Keratinocyte (primary cell): ENCODE measurements around the gene LHPP. TPM values are rescaled to one million over a fixed set of nuclear protein-coding genes. Genes with fewer than 3 reads are reported as not detected.

Experiments used
- DNase-seq: peaks from one replicate; pipeline ENCODE4 v3.0.0-alpha.2; 2011; ENCODE audit warnings: low read depth, missing footprints, low spot score
- FAIRE-seq: peaks from 2 replicates; lab custom pipeline; 2011; peaks lifted over from hg19 to GRCh38; lab: Jason Lieb, UNC
- H2AFZ ChIP-seq: 2 replicates; pipeline ENCODE4 v1.6.0; 2012; ENCODE audit warnings: low read length, control low read depth, inconsistent platforms; ENCODE audit not compliant: control insufficient read depth
- H3K27ac ChIP-seq: 2 replicates; pipeline ENCODE4 v1.5.1; 2011; ENCODE audit warnings: low read length; ENCODE audit not compliant: control insufficient read depth, insufficient read depth
- H3K27me3 ChIP-seq: 3 replicates; pipeline ENCODE4 v1.6.0; 2011; ENCODE audit warnings: low read length; ENCODE audit not compliant: control insufficient read depth, insufficient read depth; ENCODE audit errors: extremely low read depth
- H3K36me3 ChIP-seq, 2 experiments: 2 replicates in 1 of 2; 3 replicates in 1 of 2; pipeline ENCODE4 v1.5.1; 2011; ENCODE audit warnings: low read length in 2 of 2, mild to moderate bottlenecking in 1 of 2; ENCODE audit not compliant: control insufficient read depth in 2 of 2, insufficient read depth in 2 of 2; ENCODE audit errors: extremely low read depth in 1 of 2
- H3K4me1 ChIP-seq: 3 replicates; pipeline ENCODE4 v1.5.1; 2011; ENCODE audit warnings: low read length; ENCODE audit not compliant: control insufficient read depth, insufficient read depth; ENCODE audit errors: extremely low read depth
- H3K4me2 ChIP-seq: 3 replicates; pipeline ENCODE4 v1.6.0; 2011; ENCODE audit warnings: low read depth, low read length; ENCODE audit not compliant: control insufficient read depth, insufficient read depth; ENCODE audit errors: extremely low read depth
- H3K4me3 ChIP-seq, 3 experiments: fragments of 200-600 bp in 1 of 3; sonication (generic) in 1 of 3; 2 replicates in 2 of 3; 3 replicates in 1 of 3; pipeline ENCODE4 v1.5.1; 2011 to 2016; ENCODE audit warnings: low read length in 3 of 3, mild to moderate bottlenecking in 3 of 3, control low read depth in 2 of 3, inconsistent platforms in 1 of 3, low read depth in 1 of 3, mixed read lengths in 1 of 3, mixed run types in 1 of 3, moderate library complexity in 1 of 3; ENCODE audit not compliant: control insufficient read depth in 2 of 3, insufficient read depth in 2 of 3; ENCODE audit errors: extremely low read depth in 1 of 3
- H3K79me2 ChIP-seq: 2 replicates; pipeline ENCODE4 v1.6.0; 2012; ENCODE audit warnings: low read length; ENCODE audit not compliant: control insufficient read depth, insufficient read depth
- H3K9ac ChIP-seq: 3 replicates; pipeline ENCODE4 v1.6.0; 2011; ENCODE audit warnings: low read length; ENCODE audit not compliant: control insufficient read depth, insufficient read depth; ENCODE audit errors: extremely low read depth
- H3K9me1 ChIP-seq: 3 replicates; pipeline ENCODE4 v1.6.0; 2011; ENCODE audit warnings: low read length; ENCODE audit not compliant: control insufficient read depth, insufficient read depth; ENCODE audit errors: extremely low read depth
- H3K9me3 ChIP-seq: 2 replicates; pipeline ENCODE4 v1.5.1; 2012; ENCODE audit warnings: low read depth, low read length; ENCODE audit not compliant: control insufficient read depth
- H4K20me1 ChIP-seq: 3 replicates; pipeline ENCODE4 v1.6.0; 2011; ENCODE audit warnings: low read length; ENCODE audit not compliant: control insufficient read depth, insufficient read depth; ENCODE audit errors: extremely low read depth
- CTCF ChIP-seq, 3 experiments: IDR thresholded peaks in 1 of 3; conservative IDR thresholded peaks in 1 of 3; optimal IDR thresholded peaks in 1 of 3; 2 replicates in 2 of 3; 3 replicates in 1 of 3; pipeline versions ENCODE3 to v1.5.1; 2011; ENCODE audit warnings: low read length in 3 of 3, mild to moderate bottlenecking in 3 of 3, moderate library complexity in 2 of 3, control low read depth in 1 of 3, inconsistent platforms in 1 of 3; ENCODE audit not compliant: insufficient read depth in 2 of 3; ENCODE audit errors: extremely low read depth in 1 of 3
- EZH2 ChIP-seq: IDR thresholded peaks from one replicate; pipeline ENCODE4 v1.6.1; 2012; ENCODE audit warnings: inconsistent platforms, mild to moderate bottlenecking, low read length, moderate library complexity
- dilution Hi-C: fragments of 300-500 bp; cut with MboI; formaldehyde crosslinking; loops from one replicate; pipeline ENCODE4 v1.7.0; 2020; ENCODE audit warnings: low sequenced_read_pairs; ENCODE audit not compliant: extremely low pct_ligation_motif_present
- polyA plus RNA-seq, 5 experiments: library from polyadenylated mRNA; depleted of rRNA in 3 of 5; stranded (reverse) in 3 of 5; stranded (forward) in 1 of 5; unstranded in 1 of 5; fragments of >200 nt; gene quantifications; 1 replicate in 1 of 5; 2 replicates in 3 of 5; 3 replicates in 1 of 5; pipeline versions ENCODE4 v1.2.1 to v1.2.3, GENCODE V29; 2011 to 2012; ENCODE audit warnings: missing spikeins in 2 of 5, low read depth in 1 of 5, low replicate concordance in 1 of 5

The LHPP gene
- polyA plus RNA-seq, 1 donor (not counting 4 experiments of a cell fraction or from before 2014, with no cell fraction given) = 13.1 TPM

DNA sequence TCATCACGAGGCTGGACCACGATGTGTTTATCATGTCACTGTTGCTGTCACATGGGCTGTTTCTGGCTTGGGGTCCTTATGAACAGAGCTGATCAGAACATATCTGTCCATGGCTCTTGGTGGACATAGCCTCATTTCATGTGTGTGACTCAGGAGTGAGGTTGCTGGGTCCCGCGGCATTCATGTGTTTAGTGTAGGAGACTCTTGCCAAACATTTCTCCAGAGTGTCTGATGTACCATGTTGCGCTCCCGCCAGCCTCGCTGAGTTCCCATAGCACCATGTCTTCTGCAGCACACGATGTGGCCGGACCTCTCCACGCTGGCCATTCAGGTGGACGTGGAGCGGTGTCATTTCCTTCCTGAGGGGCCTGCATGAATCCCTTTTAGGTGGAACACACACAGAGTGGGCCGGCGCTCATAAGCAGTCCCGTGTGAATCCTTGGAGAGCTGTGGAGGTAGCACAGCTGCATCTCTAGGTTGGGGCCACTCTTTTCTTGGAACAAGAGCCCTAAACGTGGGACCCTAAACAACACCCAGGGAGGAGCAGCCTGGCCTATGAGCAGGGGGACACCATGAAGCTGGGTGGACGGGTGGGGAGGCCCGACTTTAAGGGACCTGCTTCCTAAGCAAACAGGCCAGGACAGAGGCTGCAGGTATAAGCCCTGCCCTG, 134.6 kb downstream of the LHPP start:
- TF ChIP-seq CTCF (optimal IDR thresholded peaks at IDR 0.05 in 1 of 3, IDR thresholded peaks at IDR 0.05 in 1 of 3, conservative IDR thresholded peaks at IDR 0.05 in 1 of 3; ENCODE audit: extremely low read depth in 1 of 3, insufficient read depth in 2 of 3, low read length in 3 of 3) = no peak
- no peak for TF ChIP-seq EZH2
- no peaks in the 10 kb centered on the region for H3K36me3 ChIP-seq
- DNase-seq (no peak), FAIRE-seq (no peak)
- no peak overlapping the region for H2AFZ ChIP-seq
- H3K9ac ChIP-seq = no peak overlapping the region
- no peaks in the 10 kb centered on the region for H4K20me1 ChIP-seq
- H3K4me1 ChIP-seq = no peaks in the 10 kb centered on the region
- H3K9me1 ChIP-seq = no peaks in the 10 kb centered on the region
- no peak overlapping the region for H3K27ac ChIP-seq
- no peaks in the 10 kb centered on the region for H3K79me2 ChIP-seq
- dilution Hi-C loops = no loop called here
- H3K4me2 ChIP-seq = no peak overlapping the region
- H3K4me3 ChIP-seq = no peak overlapping the region
- peaks cover 5% of the 10 kb centered on the region for H3K9me3 ChIP-seq
- peaks cover 7% of the 10 kb centered on the region for H3K27me3 ChIP-seq

- TF ChIP-seq CTCF (optimal IDR thresholded peaks at IDR 0.05 in 1 of 3, IDR thresholded peaks at IDR 0.05 in 1 of 3, conservative IDR thresholded peaks at IDR 0.05 in 1 of 3; ENCODE audit: extremely low read depth in 1 of 3, insufficient read depth in 2 of 3, low read length in 3 of 3) (no peak), EZH2 (no peak)
- Histone ChIP-seq H3K9ac (no peak overlapping the region), H3K79me2 (no peaks in the 10 kb centered on the region), H3K9me1 (no peaks in the 10 kb centered on the region), H2AFZ (no peak overlapping the region), H3K9me3 (no peaks in the 10 kb centered on the region), H4K20me1 (no peaks in the 10 kb centered on the region), H3K4me2 (no peak overlapping the region), H3K27ac (no peak overlapping the region), H3K4me1 (no peaks in the 10 kb centered on the region), H3K36me3 (no peaks in the 10 kb centered on the region), H3K4me3 (no peak overlapping the region), H3K27me3 (peaks cover 7% of the 10 kb centered on the region)
- dilution Hi-C loops = no loop called here
- DNase-seq = no peak
- no peak for FAIRE-seq
These were observed 135.6 kb downstream of the LHPP start for GRCh38 chr10:124596962-124597845.
